ENCODE measurements around the gene CTXND2. TPM values are rescaled to one million over a fixed set of nuclear protein-coding genes. Genes with fewer than 3 reads are reported as not detected.
"Not testable (repeated sequence)": the region's sequence is repeated elsewhere in the genome, so short reads cannot be mapped to it uniquely, and the experiment has no call there.

CTXND2 gene
- total RNA-seq, 2 donors from 2014 or later, result not detected

- Histone ChIP-seq H3K4me3 (no peak overlapping the region), H3K27me3 (replicated peaks; ENCODE audit: insufficient read depth) (no peaks in the 10 kb centered on the region), H3K27ac (peak overlapping the region in 1 of 2 donors; percentile 34), H3K4me1 (ENCODE audit: control insufficient read depth in 1 of 2, low read depth in 2 of 2) (peaks cover 0 to 4% of the 10 kb centered on the region in 2 donors), H3K36me3 (no peaks in the 10 kb centered on the region), H3K9me3 (no peaks in the 10 kb centered on the region)
- no peak for DNase-seq (ENCODE audit: low spot score)
- no peak for ATAC-seq (ENCODE audit: insufficient number of reproducible peaks, low FRiP score, low read depth)
- no peak for TF ChIP-seq CTCF (IDR thresholded peaks at IDR 0.05)
Observed at GRCh38 chr1:150881331-150882070, 5.4 kb upstream of the CTXND2 start.

GRCh38 chr1:150883121-150883520 is 3.8 kb upstream of the CTXND2 start:
- not testable (repeated sequence) for H3K4me3 ChIP-seq; H3K27me3 ChIP-seq (replicated peaks; ENCODE audit: insufficient read depth); H3K4me1 ChIP-seq (ENCODE audit: control insufficient read depth in 1 of 2, low read depth in 2 of 2); H3K36me3 ChIP-seq; DNase-seq (ENCODE audit: low spot score); ATAC-seq (ENCODE audit: insufficient number of reproducible peaks, low FRiP score, low read depth); H3K9me3 ChIP-seq; H3K27ac ChIP-seq

GRCh38 chr1:150888727-150889126 is 1.8 kb downstream of the CTXND2 start:
- no peak for DNase-seq (ENCODE audit: low spot score)
- TF ChIP-seq CTCF (IDR thresholded peaks at IDR 0.05), result no peak
- Histone ChIP-seq H3K9me3 (no peaks in the 10 kb centered on the region), H3K36me3 (no peaks in the 10 kb centered on the region), H3K27me3 (replicated peaks; ENCODE audit: insufficient read depth) (no peaks in the 10 kb centered on the region), H3K4me3 (no peak overlapping the region), H3K27ac (no peak overlapping the region), H3K4me1 (ENCODE audit: control insufficient read depth in 1 of 2, low read depth in 2 of 2) (no peaks in the 10 kb centered on the region)
- ATAC-seq (ENCODE audit: insufficient number of reproducible peaks, low FRiP score, low read depth), result no peak

- ATAC-seq (ENCODE audit: insufficient number of reproducible peaks, low FRiP score, low read depth), result no peak
- Histone ChIP-seq H3K27me3 (replicated peaks; ENCODE audit: insufficient read depth) (no peaks in the 10 kb centered on the region), H3K4me3 (no peak overlapping the region), H3K27ac (no peak overlapping the region), H3K9me3 (no peaks in the 10 kb centered on the region), H3K4me1 (ENCODE audit: control insufficient read depth in 1 of 2, low read depth in 2 of 2) (no peaks in the 10 kb centered on the region), H3K36me3 (no peaks in the 10 kb centered on the region)
- DNase-seq (ENCODE audit: low spot score), result no peak
- TF ChIP-seq CTCF (IDR thresholded peaks at IDR 0.05), result no peak
Observed at GRCh38 chr1:150890033-150890416, 3.1 kb downstream of the CTXND2 start.

- ATAC-seq (ENCODE audit: insufficient number of reproducible peaks, low FRiP score, low read depth), result no peak
Observed at GRCh38 chr1:150893336-150893913, 6.5 kb downstream of the CTXND2 start.

More at GRCh38 chr1:150893336-150893913, 6.5 kb downstream of the CTXND2 start:
- Histone ChIP-seq H3K4me1 (ENCODE audit: control insufficient read depth in 1 of 2, low read depth in 2 of 2) (no peaks in the 10 kb centered on the region), H3K36me3 (no peaks in the 10 kb centered on the region), H3K27ac (no peak overlapping the region), H3K4me3 (no peak overlapping the region), H3K27me3 (replicated peaks; ENCODE audit: insufficient read depth) (no peaks in the 10 kb centered on the region), H3K9me3 (no peaks in the 10 kb centered on the region)
- no peak for TF ChIP-seq CTCF (IDR thresholded peaks at IDR 0.05)
- no peak for DNase-seq (ENCODE audit: low spot score)

All from thoracic aorta (tissue), 2 donors.